ENCODE data around the gene SPATC1L.
"Not testable (repeated sequence)": the region's sequence is repeated elsewhere in the genome, so short reads cannot be mapped to it uniquely, and the experiment has no call there.

SPATC1L gene

GRCh38 chr21:46214478-46215340 lies 30.4 kb upstream of the SPATC1L start:
- DNase-seq: no peak

DNA sequence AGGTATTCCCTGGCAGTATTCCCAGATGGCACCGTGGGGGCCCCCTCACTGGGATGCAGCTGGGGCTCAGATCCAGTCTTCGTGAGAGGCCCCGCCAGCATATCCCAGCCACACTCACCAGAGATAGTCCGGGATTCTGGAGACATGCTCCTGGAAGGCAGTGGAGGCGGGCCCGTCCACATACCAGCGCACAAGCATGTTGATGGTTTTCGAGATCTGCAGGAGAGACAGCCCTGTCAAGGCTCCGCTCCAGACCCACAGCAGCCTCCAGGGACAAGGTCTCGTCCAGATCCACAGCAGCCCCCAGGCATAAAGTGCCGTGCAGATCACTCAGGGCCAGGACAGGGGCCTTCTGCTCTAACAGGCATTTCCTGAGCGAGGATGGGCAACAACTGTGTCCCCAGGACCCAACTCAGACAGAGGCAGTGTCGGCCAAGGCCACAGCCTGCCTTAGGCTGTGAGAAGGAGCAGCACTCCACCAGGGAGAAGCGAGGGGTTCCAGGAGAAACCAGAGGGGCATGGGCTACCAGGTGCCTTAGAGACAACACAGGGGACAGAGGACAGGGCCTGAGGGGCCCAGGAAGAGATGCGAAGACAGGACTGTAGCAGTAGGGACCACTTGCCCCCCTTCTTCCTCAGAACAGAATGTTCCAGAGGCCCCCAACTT lies 29.5 kb upstream of the SPATC1L start:
- DNase-seq: no peak

DNA sequence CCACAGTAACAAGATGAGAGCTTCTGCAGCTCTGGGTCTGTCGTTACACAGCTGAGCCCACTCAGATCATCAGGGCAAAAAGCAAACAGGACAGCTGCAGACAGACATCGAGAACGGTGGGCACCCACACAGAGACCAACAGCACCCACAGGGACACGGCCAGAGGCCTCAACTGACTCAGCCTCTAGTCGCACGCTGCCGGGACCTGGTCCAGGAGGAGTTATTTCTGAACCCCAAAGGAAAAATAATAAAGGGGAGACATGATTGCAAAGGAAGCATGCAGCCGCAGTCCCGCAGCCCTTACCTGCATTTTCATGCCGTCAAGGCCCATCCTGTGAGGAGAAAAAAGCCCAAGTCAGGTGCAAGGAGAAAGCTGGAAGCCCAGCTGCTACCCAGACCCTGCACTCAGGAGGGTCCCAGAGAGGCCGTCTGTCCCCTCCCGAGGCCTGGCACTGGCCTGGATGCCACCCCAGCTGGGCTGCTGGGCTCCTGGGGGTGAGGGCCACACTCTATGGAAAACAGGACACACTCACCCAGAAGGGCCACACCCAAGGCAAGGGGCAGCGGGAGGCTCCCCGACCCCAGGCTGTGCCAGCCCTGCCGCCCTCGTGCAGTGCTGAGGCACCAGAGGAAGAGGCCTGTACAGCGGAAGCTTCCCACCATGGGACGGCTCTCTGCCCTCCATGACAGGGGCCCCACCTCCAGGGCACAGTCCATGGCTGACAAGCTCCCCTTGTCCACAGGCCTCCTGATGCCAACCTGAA lies 28.6 kb upstream of the SPATC1L start:
- no peak for DNase-seq

- no peak for DNase-seq
Measured at GRCh38 chr21:46211786-46212720, 27.8 kb upstream of the SPATC1L start.

DNA sequence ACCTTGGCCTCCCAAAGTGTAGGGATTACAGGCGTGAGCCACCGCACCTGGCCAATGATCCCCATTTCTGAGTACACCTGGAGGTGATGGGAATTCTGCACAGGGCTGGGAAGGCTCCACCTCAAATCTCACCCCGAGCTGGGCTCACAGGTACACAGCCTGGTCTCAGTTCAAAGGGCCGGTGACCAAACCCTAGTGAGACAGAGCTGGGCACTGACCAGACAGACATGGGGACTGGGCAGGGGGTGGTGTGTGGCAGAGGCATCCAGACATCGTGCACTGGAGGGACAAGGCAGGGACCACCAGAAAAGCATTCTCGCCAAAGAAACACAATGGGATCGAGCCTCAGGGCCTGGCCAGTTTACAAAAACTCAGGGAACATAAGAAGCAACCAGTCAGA lies 27.1 kb upstream of the SPATC1L start:
- no peak for DNase-seq

GRCh38 chr21:46210378-46211136 lies 26.3 kb upstream of the SPATC1L start:
- no peak for DNase-seq

- no peak for DNase-seq
Measured at GRCh38 chr21:46208761-46209721, 24.8 kb upstream of the SPATC1L start.

- no peak for DNase-seq
Measured at GRCh38 chr21:46207920-46208591, 23.8 kb upstream of the SPATC1L start.

GRCh38 chr21:46207006-46207919 lies 23.0 kb upstream of the SPATC1L start:
- DNase-seq: no peak

- DNase-seq: no peak
Measured at GRCh38 chr21:46206163-46207005, 22.1 kb upstream of the SPATC1L start.

GRCh38 chr21:46205766-46206162 lies 21.5 kb upstream of the SPATC1L start:
- no peak for DNase-seq

- DNase-seq: no peak
Measured at GRCh38 chr21:46205166-46205565, 20.9 kb upstream of the SPATC1L start.

DNA sequence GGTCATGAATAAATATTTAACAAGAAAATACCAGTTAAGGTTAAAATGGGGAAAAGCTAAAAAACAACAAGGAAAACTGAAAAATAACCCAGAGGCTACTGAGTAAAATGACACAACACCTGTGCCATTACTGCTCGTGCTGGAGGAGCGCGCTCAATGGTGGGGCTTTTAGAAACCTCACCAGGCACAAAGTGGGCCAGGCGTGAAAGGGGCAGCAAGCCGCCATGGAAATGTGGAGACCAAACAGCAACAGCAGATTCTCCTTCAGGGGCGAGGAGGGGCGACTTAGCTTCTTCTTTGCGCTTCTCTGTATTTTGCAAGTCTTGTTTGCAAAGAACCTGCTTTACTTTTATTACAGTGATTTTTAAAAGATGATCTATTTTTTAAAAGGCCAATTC lies 18.9 kb upstream of the SPATC1L start:
- no peak for DNase-seq

DNA sequence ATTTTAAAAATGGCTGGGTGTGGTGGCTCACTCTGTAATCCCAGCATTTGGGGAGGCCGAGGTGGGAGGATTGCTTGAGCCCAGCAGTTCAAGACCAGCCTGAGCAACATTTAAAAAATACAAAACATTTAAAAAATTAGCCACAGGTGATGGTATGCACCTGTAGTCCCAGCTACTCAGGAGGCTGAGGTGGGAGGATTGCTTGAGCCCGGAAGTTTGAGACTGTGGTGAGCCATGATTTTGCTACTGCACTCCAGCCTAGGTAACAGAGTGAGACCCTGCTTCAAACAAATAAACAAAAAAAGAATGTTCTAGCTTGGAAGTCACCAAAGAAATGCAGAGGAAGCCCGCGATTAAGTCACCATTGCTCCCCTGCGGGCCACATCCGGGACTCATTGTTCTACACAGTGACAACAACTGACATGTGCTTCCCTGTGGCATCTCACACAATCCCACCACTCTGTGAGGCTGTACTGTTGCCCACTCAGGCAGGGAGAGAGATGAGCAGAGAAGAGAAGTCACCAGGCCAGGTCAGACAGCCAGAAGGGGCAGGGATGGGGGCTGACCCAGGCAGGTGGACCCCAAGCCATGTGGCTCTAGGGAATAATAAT lies 18.4 kb upstream of the SPATC1L start:
- DNase-seq: no peak

DNA sequence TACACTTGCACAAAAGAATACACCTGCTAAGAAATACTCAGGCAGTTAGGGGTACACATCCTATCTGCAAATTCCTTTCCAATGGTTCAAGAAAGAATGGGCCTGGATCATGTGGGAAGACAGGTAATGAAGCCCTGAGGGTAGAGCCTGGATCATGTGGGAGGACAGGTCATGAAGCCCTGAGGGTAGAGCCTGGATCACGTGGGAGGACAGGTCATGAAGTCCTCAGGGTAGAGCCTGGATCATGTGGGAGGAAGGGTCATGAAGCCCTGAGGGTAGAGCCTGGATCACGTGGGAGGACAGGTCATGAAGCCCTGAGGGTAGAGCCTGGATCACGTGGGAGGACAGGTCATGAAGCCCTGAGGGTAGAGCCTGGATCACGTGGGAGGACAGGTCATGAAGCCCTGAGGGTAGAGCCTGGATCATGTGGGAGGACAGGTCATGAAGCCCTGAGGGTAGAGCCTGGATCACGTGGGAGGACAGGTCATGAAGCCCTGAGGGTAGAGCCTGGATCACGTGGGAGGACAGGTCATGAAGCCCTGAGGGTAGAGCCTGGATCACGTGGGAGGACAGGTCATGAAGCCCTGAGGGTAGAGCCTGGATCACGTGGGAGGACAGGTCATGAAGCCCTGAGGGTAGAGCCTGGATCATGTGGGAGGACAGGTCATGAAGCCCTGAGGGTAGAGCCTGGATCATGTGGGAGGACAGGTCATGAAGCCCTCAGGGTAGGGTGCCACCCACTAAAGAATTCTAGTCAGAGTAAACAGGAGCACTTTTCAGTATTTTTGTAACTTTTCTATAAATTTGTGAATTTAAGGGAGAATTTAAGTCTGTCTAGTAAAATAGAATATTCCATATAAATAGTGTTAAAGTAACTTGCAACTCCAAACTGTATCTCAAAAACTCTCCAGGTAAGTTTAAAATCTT lies 16.9 kb upstream of the SPATC1L start:
- not testable (repeated sequence) for DNase-seq
